B cell (primary cell): ENCODE measurements around the gene KHNYN. TPM values are rescaled to one million over a fixed set of nuclear protein-coding genes. Genes with fewer than 3 reads are reported as not detected.

Experiments
- ATAC-seq: fragments of 200-7000 bp; cut with Tn5 transposase; one replicate; pipeline ENCODE4 v1.10.0; 2021; ENCODE audit warnings: low read depth, mild to moderate bottlenecking, moderate number of reproducible peaks, moderate library complexity
- CTCF ChIA-PET: fragments of 350-600 bp; sonication (Branson Sonifier 250); formaldehyde crosslinking; loops from one replicate; lab custom pipeline; 2021; ENCODE audit warnings: antibody characterized with exemption, inconsistent platforms; lab: Charles Lee
- POLR2A ChIA-PET: fragments of 350-600 bp; sonication (Branson Sonifier 250); formaldehyde crosslinking; loops from one replicate; lab custom pipeline; 2021; ENCODE audit warnings: antibody characterized with exemption; lab: Charles Lee
- DNase-seq: peaks from one replicate; pipeline ENCODE4 v3.0.0; 2013
- H2AFZ ChIP-seq: 2 replicates; pipeline ENCODE4 v1.6.1; 2012; ENCODE audit warnings: mild to moderate bottlenecking, low read depth, low read length; ENCODE audit not compliant: insufficient read depth, poor library complexity, severe bottlenecking
- H3K27ac ChIP-seq, 2 donors: 1 replicate in 1 of 2; 2 replicates in 1 of 2; pipeline ENCODE4 v1.5.1; 2012 to 2013; ENCODE audit warnings: low read length in 2 of 2, mild to moderate bottlenecking in 2 of 2, moderate library complexity in 1 of 2
- H3K27me3 ChIP-seq, 4 experiments: fragments of 200-600 bp in 1 of 4; sonication (generic) in 1 of 4; replicated peaks in 1 of 4; 1 replicate in 2 of 4; 2 replicates in 2 of 4; pipeline versions ENCODE4 v1.6.1 to v1.7.0; 2013 to 2016; ENCODE audit warnings: low read length in 3 of 4, mild to moderate bottlenecking in 2 of 4, mixed read lengths in 1 of 4, moderate library complexity in 1 of 4; ENCODE audit not compliant: insufficient read depth in 4 of 4, control insufficient read depth in 3 of 4; ENCODE audit errors: control extremely low read depth in 1 of 4
- H3K36me3 ChIP-seq, 2 experiments: replicated peaks in 1 of 2; 1 replicate in 1 of 2; 2 replicates in 1 of 2; pipeline versions ENCODE4 v1.6.1 to v1.7.1; 2013; ENCODE audit warnings: low read length in 1 of 2; ENCODE audit not compliant: insufficient read depth in 2 of 2, control insufficient read depth in 1 of 2; ENCODE audit errors: control extremely low read depth in 1 of 2, extremely low read depth in 1 of 2
- H3K4me1 ChIP-seq, 2 donors: fragments of 200-600 bp in 1 of 2; sonication (generic) in 1 of 2; 1 replicate in 1 of 2; 2 replicates in 1 of 2; pipeline versions ENCODE4 v1.5.1 to v1.6.1; 2013 to 2017; ENCODE audit warnings: low read length in 2 of 2; ENCODE audit not compliant: control insufficient read depth in 2 of 2, insufficient read depth in 2 of 2
- H3K4me2 ChIP-seq: replicated peaks from 2 replicates; pipeline ENCODE3; 2012; ENCODE audit warnings: mild to moderate bottlenecking, low read depth, low read length; ENCODE audit not compliant: poor library complexity, severe bottlenecking
- H3K4me3 ChIP-seq, 5 experiments: fragments of 200-600 bp in 1 of 5; sonication (generic) in 1 of 5; 1 replicate in 3 of 5; 2 replicates in 2 of 5; pipeline versions ENCODE4 v1.5.1 to v1.7.0; 2011 to 2016; ENCODE audit warnings: low read length in 4 of 5, mild to moderate bottlenecking in 4 of 5, low read depth in 2 of 5, control low read depth in 1 of 5, moderate library complexity in 1 of 5; ENCODE audit not compliant: insufficient read depth in 1 of 5; ENCODE audit errors: control extremely low read depth in 1 of 5, extremely low read depth in 1 of 5
- H3K79me2 ChIP-seq: fragments of 200-600 bp; sonication (generic); one replicate; pipeline ENCODE4 v1.6.0; 2016; ENCODE audit warnings: low read length; ENCODE audit not compliant: control insufficient read depth, insufficient read depth
- H3K9ac ChIP-seq: fragments of 200-600 bp; sonication (generic); 2 replicates; pipeline ENCODE4 v1.6.1; 2017; ENCODE audit warnings: mild to moderate bottlenecking, low read length, moderate library complexity
- H3K9me3 ChIP-seq, 3 donors: one replicate each; pipeline versions ENCODE4 v1.6.1 to v1.7.1; 2013; ENCODE audit warnings: low read length in 2 of 3; ENCODE audit not compliant: control insufficient read depth in 2 of 3, insufficient read depth in 1 of 3; ENCODE audit errors: control extremely low read depth in 1 of 3
- H4K20me1 ChIP-seq: 2 replicates; pipeline ENCODE4 v1.6.0; 2012; ENCODE audit warnings: mild to moderate bottlenecking, low read length; ENCODE audit not compliant: insufficient read depth, control insufficient read depth, poor library complexity, severe bottlenecking
- H3K27ac Mint-ChIP-seq: one replicate; pipeline ENCODE4 v1.8.0; 2021; ENCODE audit warnings: mixed read lengths
- H3K27me3 Mint-ChIP-seq: one replicate; pipeline ENCODE4 v1.8.0; 2021; ENCODE audit warnings: mixed read lengths
- H3K4me1 Mint-ChIP-seq: one replicate; pipeline ENCODE4 v1.8.0; 2021; ENCODE audit warnings: mixed read lengths
- H3K4me3 Mint-ChIP-seq: one replicate; pipeline ENCODE4 v1.8.0; 2021; ENCODE audit warnings: mixed read lengths
- H3K9me3 Mint-ChIP-seq: one replicate; pipeline ENCODE4 v1.8.0; 2022; ENCODE audit warnings: mixed read lengths; ENCODE audit not compliant: insufficient read depth
- EZH2 ChIP-seq: IDR thresholded peaks from 2 replicates; pipeline ENCODE4 v1.6.1; 2012; ENCODE audit warnings: borderline replicate concordance, low read depth, mild to moderate bottlenecking, moderate library complexity, low read length; ENCODE audit not compliant: insufficient read depth, poor library complexity, severe bottlenecking
- WGBS: methylation state at CpG from one replicate; pipeline ENCODE4 v1.1.5; 2013; ENCODE audit warnings: missing lambda C conversion rate; ENCODE audit not compliant: insufficient coverage; 5-methylcytosine and 5-hydroxymethylcytosine counted together
- intact Hi-C: fragments of 100-400 bp; cut with micrococcal nuclease; formaldehyde crosslinking; loops from one replicate; pipeline ENCODE4 v1.10.0; 2022
- polyA plus RNA-seq: library from polyadenylated mRNA; depleted of rRNA; stranded (reverse); fragments of >200 nt; gene quantifications from 2 replicates; pipeline ENCODE4 v1.2.3, GENCODE V29; 2012
- total RNA-seq, 2 donors: library from RNA; stranded (reverse); fragments of 120-200 nt in 1 of 2; gene quantifications; 1 replicate in 1 of 2; 2 replicates in 1 of 2; pipeline versions ENCODE4 v1.2.3 to v1.2.4, GENCODE V29; 2013 to 2022
- TF ChIP-seq, protein P1 (sequence below): fragments of 200-600 bp; IDR thresholded peaks from one replicate; pipeline ENCODE4 v1.8.0; 2022; ENCODE audit warnings: antibody characterized with exemption, mild to moderate bottlenecking

KHNYN gene
- total and polyA plus RNA-seq, 2 donors (not counting 1 experiment from before 2014, with no cell fraction given) = 74.4 to 184 TPM

DNA sequence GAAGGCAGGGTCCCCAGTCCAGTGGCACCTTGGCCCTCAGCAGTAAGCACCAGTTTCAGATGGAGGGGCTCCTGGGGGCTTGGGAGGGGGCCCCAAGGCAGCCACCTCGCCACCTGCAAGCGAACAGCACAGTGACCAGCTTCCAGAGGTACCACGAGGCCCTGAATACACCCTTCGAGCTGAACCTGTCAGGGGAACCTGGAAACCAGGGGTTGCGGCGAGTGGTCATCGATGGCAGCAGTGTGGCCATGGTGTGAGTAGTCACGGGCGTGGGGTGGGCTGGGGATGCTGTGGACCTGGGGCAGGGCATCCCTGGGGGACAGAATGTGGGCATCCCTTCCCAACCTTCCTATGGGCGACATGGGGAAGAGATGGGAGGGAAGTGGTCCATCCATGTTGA is 19.8 kb upstream of the KHNYN start:
- Histone ChIP-seq H3K36me3 (no peaks in the 10 kb centered on the region), H4K20me1 (no peaks in the 10 kb centered on the region), H3K4me1 (no peaks in the 10 kb centered on the region), H3K27ac (no peak overlapping the region), H3K79me2 (no peaks in the 10 kb centered on the region), H3K4me2 (no peak overlapping the region), H3K9ac (no peak overlapping the region), H3K27me3 (peaks cover 0 to 11% (median 5%) of the 10 kb centered on the region in 4 experiments), H3K4me3 (no peak overlapping the region), H3K9me3 (peaks cover 0 to 3% (median 0%) of the 10 kb centered on the region in 3 donors), H2AFZ (no peak overlapping the region)
- TF ChIP-seq, protein P1, sequence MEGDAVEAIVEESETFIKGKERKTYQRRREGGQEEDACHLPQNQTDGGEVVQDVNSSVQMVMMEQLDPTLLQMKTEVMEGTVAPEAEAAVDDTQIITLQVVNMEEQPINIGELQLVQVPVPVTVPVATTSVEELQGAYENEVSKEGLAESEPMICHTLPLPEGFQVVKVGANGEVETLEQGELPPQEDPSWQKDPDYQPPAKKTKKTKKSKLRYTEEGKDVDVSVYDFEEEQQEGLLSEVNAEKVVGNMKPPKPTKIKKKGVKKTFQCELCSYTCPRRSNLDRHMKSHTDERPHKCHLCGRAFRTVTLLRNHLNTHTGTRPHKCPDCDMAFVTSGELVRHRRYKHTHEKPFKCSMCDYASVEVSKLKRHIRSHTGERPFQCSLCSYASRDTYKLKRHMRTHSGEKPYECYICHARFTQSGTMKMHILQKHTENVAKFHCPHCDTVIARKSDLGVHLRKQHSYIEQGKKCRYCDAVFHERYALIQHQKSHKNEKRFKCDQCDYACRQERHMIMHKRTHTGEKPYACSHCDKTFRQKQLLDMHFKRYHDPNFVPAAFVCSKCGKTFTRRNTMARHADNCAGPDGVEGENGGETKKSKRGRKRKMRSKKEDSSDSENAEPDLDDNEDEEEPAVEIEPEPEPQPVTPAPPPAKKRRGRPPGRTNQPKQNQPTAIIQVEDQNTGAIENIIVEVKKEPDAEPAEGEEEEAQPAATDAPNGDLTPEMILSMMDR = no peak
- TF ChIP-seq EZH2 = no peak
- intact Hi-C loops = no loop called here
- Mint-ChIP-seq H3K27ac (no peak overlapping the region), H3K27me3 (peaks cover 16% of the 10 kb centered on the region), H3K4me3 (no peak overlapping the region), H3K4me1 (no peaks in the 10 kb centered on the region), H3K9me3 (no peaks in the 10 kb centered on the region)
- ChIA-PET POLR2A (interaction anchor here (1.5 kb wide), 1 partner anchor 11 kb away, joined by 6 read pairs; the partner anchor contains the start of gene NYNRIN), CTCF (interaction anchor here (0.6 to 6.0 kb wide), 12 partner anchors 9 to 212 kb away, joined by 3 to 55 read pairs (median 3); partner anchors contain the start of gene KHNYN)
- DNase-seq (no peak), ATAC-seq (no peak)
- WGBS = 83% methylated on average over 10 of the region's 10 CpGs
